ENCODE results near the gene SHTN1. TPM values are rescaled to one million over a fixed set of nuclear protein-coding genes. Genes with fewer than 3 reads are reported as not detected.

The SHTN1 gene
- total RNA-seq, 1 experiment from 2014 or later, result 67.8 TPM

GRCh38 chr10:116879817-116880216 lies 125.2 kb downstream of the SHTN1 start:
- Histone ChIP-seq H3K27ac (ENCODE audit: low read length) (no peak overlapping the region), H3K4me1 (ENCODE audit: control insufficient read depth, insufficient read depth, low read length) (no peaks in the 10 kb centered on the region), H3K9me3 (ENCODE audit: control insufficient read depth, insufficient read depth, low read depth, low read length) (no peaks in the 10 kb centered on the region), H3K27me3 (ENCODE audit: control insufficient read depth, insufficient read depth, low read length) (no peaks in the 10 kb centered on the region), H3K4me3 (ENCODE audit: low read depth in 2 of 2, low read length in 2 of 2) (no peak overlapping the region), H3K36me3 (ENCODE audit: control insufficient read depth, insufficient read depth, low read length) (peaks cover 4% of the 10 kb centered on the region; the same call in 1 of the 2 replicates)
- in situ Hi-C loops (cut with HindIII; ENCODE audit: low pct_unique_long_range_greater_than_20kb, low sequenced_read_pairs) (no loop called here), intact Hi-C loops (cut with micrococcal nuclease; ENCODE audit: unreplicated experiment) (no loop called here)
- DNase-seq (ENCODE audit: low read depth, low spot score) (no peak), ATAC-seq (no peak)
- BruUV-seq (replicated peaks), result no TSS peak
- TF ChIP-seq, protein P1, sequence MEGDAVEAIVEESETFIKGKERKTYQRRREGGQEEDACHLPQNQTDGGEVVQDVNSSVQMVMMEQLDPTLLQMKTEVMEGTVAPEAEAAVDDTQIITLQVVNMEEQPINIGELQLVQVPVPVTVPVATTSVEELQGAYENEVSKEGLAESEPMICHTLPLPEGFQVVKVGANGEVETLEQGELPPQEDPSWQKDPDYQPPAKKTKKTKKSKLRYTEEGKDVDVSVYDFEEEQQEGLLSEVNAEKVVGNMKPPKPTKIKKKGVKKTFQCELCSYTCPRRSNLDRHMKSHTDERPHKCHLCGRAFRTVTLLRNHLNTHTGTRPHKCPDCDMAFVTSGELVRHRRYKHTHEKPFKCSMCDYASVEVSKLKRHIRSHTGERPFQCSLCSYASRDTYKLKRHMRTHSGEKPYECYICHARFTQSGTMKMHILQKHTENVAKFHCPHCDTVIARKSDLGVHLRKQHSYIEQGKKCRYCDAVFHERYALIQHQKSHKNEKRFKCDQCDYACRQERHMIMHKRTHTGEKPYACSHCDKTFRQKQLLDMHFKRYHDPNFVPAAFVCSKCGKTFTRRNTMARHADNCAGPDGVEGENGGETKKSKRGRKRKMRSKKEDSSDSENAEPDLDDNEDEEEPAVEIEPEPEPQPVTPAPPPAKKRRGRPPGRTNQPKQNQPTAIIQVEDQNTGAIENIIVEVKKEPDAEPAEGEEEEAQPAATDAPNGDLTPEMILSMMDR (IDR thresholded peaks at IDR 0.05), result no peak
- no peak for TF ChIP-seq POLR2AphosphoS5 (IDR thresholded peaks at IDR 0.05; ENCODE audit: low read depth, low read length)
- TF ChIP-seq SIN3A (IDR thresholded peaks at IDR 0.05; ENCODE audit: borderline replicate concordance, insufficient read depth, low read depth, low read length), result no peak
- TF ChIP-seq TCF7L2 (IDR thresholded peaks at IDR 0.05; ENCODE audit: low read depth, low read length), result no peak
- ChIA-PET POLR2A (no interaction called here), CTCF (no interaction called here)

GRCh38 chr10:116878123-116878522 lies 126.9 kb downstream of the SHTN1 start:
- ATAC-seq (peak; percentile 26; the same call in 1 of the 2 replicates), DNase-seq (ENCODE audit: low read depth, low spot score) (no peak)
- in situ Hi-C loops (cut with HindIII; ENCODE audit: low pct_unique_long_range_greater_than_20kb, low sequenced_read_pairs) (no loop called here), intact Hi-C loops (cut with micrococcal nuclease; ENCODE audit: unreplicated experiment) (no loop called here)
- CTCF ChIA-PET, result no interaction called here
- no peaks in the 10 kb centered on the region for H3K9me3 ChIP-seq (ENCODE audit: control insufficient read depth, insufficient read depth, low read depth, low read length)
- no peaks in the 10 kb centered on the region for H3K4me1 ChIP-seq (ENCODE audit: control insufficient read depth, insufficient read depth, low read length)
- TF ChIP-seq SIN3A (IDR thresholded peaks at IDR 0.05; ENCODE audit: borderline replicate concordance, insufficient read depth, low read depth, low read length) (no peak), TCF7L2 (IDR thresholded peaks at IDR 0.05; ENCODE audit: low read depth, low read length) (no peak), POLR2AphosphoS5 (IDR thresholded peaks at IDR 0.05; ENCODE audit: low read depth, low read length) (no peak)
- TF ChIP-seq, protein P1 (IDR thresholded peaks at IDR 0.05), result no peak
- TF ChIP-seq, protein P2, sequence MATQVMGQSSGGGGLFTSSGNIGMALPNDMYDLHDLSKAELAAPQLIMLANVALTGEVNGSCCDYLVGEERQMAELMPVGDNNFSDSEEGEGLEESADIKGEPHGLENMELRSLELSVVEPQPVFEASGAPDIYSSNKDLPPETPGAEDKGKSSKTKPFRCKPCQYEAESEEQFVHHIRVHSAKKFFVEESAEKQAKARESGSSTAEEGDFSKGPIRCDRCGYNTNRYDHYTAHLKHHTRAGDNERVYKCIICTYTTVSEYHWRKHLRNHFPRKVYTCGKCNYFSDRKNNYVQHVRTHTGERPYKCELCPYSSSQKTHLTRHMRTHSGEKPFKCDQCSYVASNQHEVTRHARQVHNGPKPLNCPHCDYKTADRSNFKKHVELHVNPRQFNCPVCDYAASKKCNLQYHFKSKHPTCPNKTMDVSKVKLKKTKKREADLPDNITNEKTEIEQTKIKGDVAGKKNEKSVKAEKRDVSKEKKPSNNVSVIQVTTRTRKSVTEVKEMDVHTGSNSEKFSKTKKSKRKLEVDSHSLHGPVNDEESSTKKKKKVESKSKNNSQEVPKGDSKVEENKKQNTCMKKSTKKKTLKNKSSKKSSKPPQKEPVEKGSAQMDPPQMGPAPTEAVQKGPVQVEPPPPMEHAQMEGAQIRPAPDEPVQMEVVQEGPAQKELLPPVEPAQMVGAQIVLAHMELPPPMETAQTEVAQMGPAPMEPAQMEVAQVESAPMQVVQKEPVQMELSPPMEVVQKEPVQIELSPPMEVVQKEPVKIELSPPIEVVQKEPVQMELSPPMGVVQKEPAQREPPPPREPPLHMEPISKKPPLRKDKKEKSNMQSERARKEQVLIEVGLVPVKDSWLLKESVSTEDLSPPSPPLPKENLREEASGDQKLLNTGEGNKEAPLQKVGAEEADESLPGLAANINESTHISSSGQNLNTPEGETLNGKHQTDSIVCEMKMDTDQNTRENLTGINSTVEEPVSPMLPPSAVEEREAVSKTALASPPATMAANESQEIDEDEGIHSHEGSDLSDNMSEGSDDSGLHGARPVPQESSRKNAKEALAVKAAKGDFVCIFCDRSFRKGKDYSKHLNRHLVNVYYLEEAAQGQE (IDR thresholded peaks at IDR 0.05; ENCODE audit: insufficient read depth in 1 of 2, low read depth in 2 of 2, low read length in 1 of 2), result no peak
- H3K36me3 ChIP-seq (ENCODE audit: control insufficient read depth, insufficient read depth, low read length), result no peaks in the 10 kb centered on the region
- no peak overlapping the region for H3K4me3 ChIP-seq (ENCODE audit: low read depth in 2 of 2, low read length in 2 of 2)
- POLR2A ChIA-PET, result no interaction called here
- H3K27ac ChIP-seq (ENCODE audit: low read length), result no peak overlapping the region
- BruUV-seq (replicated peaks), result no TSS peak
- H3K27me3 ChIP-seq (ENCODE audit: control insufficient read depth, insufficient read depth, low read length), result peaks cover 7% of the 10 kb centered on the region; the same call in 1 of the 2 replicates
